Caco-2 (cell line): ENCODE data around the gene B3GALT4. TPM values are rescaled to one million over a fixed set of nuclear protein-coding genes. Genes with fewer than 3 reads are reported as not detected.
A peak's percentile ranks its signal among the peaks of the same experiment; 100 is the strongest.

Experiments
- BruUV-seq: library from RNA; stranded (reverse); fragments of 400-500 nt; replicated peaks from 2 replicates; lab custom pipeline; 2021; lab: Mats Ljungman, UMichigan
- CTCF ChIA-PET: fragments of 300-600 bp; sonication (Branson Sonifier 250); formaldehyde crosslinking; loops from one replicate; lab custom pipeline; 2022; ENCODE audit warnings: antibody characterized with exemption; lab: Charles Lee
- POLR2A ChIA-PET: fragments of 300-600 bp; sonication (Branson Sonifier 250); formaldehyde crosslinking; loops from one replicate; lab custom pipeline; 2022; ENCODE audit warnings: antibody characterized with exemption; lab: Charles Lee
- DNase-seq, 2 experiments: peaks; one replicate each; pipeline versions ENCODE4 v3.0.0 to v3.0.0-alpha.2; 2020 to 2022
- H3K27me3 ChIP-seq: replicated peaks from 2 replicates; pipeline ENCODE4 v1.6.0; 2011; ENCODE audit warnings: low read length; ENCODE audit not compliant: control insufficient read depth, insufficient read depth
- H3K36me3 ChIP-seq: 2 replicates; pipeline ENCODE4 v1.5.1; 2011; ENCODE audit warnings: low read length; ENCODE audit not compliant: control insufficient read depth, insufficient read depth
- H3K4me1 ChIP-seq: fragments of 250-450 bp; sonication (Bioruptor Pico); 2 replicates; pipeline ENCODE4 v1.5.1; 2020; ENCODE audit warnings: mild to moderate bottlenecking
- H3K4me3 ChIP-seq: 2 replicates; pipeline ENCODE4 v1.5.1; 2011; ENCODE audit warnings: low read depth, mild to moderate bottlenecking, control low read depth, low read length
- H3K9me3 ChIP-seq: fragments of 250-450 bp; sonication (Bioruptor Pico); 2 replicates; pipeline ENCODE4 v1.5.1; 2020; ENCODE audit warnings: mild to moderate bottlenecking, moderate library complexity
- H3K27ac Mint-ChIP-seq: one replicate; pipeline ENCODE4 v1.8.0; 2022; ENCODE audit warnings: mixed read lengths; ENCODE audit not compliant: unreplicated experiment
- H3K27me3 Mint-ChIP-seq: one replicate; pipeline ENCODE4 v1.8.0; 2022; ENCODE audit warnings: mixed read lengths; ENCODE audit not compliant: insufficient read depth, unreplicated experiment
- H3K36me3 Mint-ChIP-seq: one replicate; pipeline ENCODE4 v1.8.0; 2022; ENCODE audit warnings: mild to moderate bottlenecking, mixed read lengths; ENCODE audit not compliant: insufficient read depth, unreplicated experiment
- H3K4me1 Mint-ChIP-seq: one replicate; pipeline ENCODE4 v1.8.0; 2022; ENCODE audit warnings: low read depth, mixed read lengths; ENCODE audit not compliant: unreplicated experiment
- H3K4me3 Mint-ChIP-seq: one replicate; pipeline ENCODE4 v1.8.0; 2022; ENCODE audit warnings: mild to moderate bottlenecking, moderate library complexity, mixed read lengths; ENCODE audit not compliant: unreplicated experiment
- H3K9me3 Mint-ChIP-seq: one replicate; pipeline ENCODE4 v1.8.0; 2022; ENCODE audit warnings: mixed read lengths; ENCODE audit not compliant: unreplicated experiment
- CTCF ChIP-seq, 2 experiments: fragments of 200-600 bp in 1 of 2; IDR thresholded peaks; 1 replicate in 1 of 2; 2 replicates in 1 of 2; pipeline versions ENCODE4 v1.5.1 to v1.8.0; 2011 to 2022; ENCODE audit warnings: antibody characterized with exemption in 1 of 2, control low read depth in 1 of 2, inconsistent platforms in 1 of 2, low read depth in 1 of 2, low read length in 1 of 2, mild to moderate bottlenecking in 1 of 2, moderate library complexity in 1 of 2; ENCODE audit not compliant: insufficient read depth in 1 of 2, severe bottlenecking in 1 of 2, unreplicated experiment in 1 of 2
- intact Hi-C: fragments of 100-400 bp; cut with micrococcal nuclease; formaldehyde crosslinking; loops from one replicate; pipeline ENCODE4 v1.10.0; 2022; ENCODE audit not compliant: unreplicated experiment
- total RNA-seq: library from RNA; stranded (reverse); gene quantifications from 2 replicates; pipeline ENCODE4 v1.2.3, GENCODE V29; 2022

The B3GALT4 gene
- total RNA-seq, 1 experiment from 2014 or later, result 0.34 TPM

- Histone ChIP-seq H3K9me3 (no peaks in the 10 kb centered on the region), H3K4me3 (peak overlapping the region; percentile 90), H3K4me1 (peaks cover 13% of the 10 kb centered on the region), H3K36me3 (no peaks in the 10 kb centered on the region; the same call in none of the 2 replicates), H3K27me3 (no peaks in the 10 kb centered on the region)
- H3K9me3 Mint-ChIP-seq, result no peaks in the 10 kb centered on the region
- POLR2A ChIA-PET, result interaction anchor here (0.5 to 1.7 kb wide), 10 partner anchors 8 to 125 kb away, joined by 3 to 19 read pairs (median 4); partner anchors contain the start of genes PFDN6, RPS18, VPS52 and WDR46
- no peaks in the 10 kb centered on the region for H3K27me3 Mint-ChIP-seq
- H3K36me3 Mint-ChIP-seq, result peaks cover 53% of the 10 kb centered on the region
- TF ChIP-seq CTCF (IDR thresholded peaks at IDR 0.05; ENCODE audit: insufficient read depth in 1 of 2, low read depth in 1 of 2, low read length in 1 of 2, severe bottlenecking in 1 of 2, unreplicated experiment in 1 of 2), result no peak
- intact Hi-C loops, result loop anchor here (1.0 to 5.0 kb wide), 2 partner anchors 9 to 129 kb away; partner anchors contain the start of genes PFDN6 and WDR46
- peak overlapping the region; percentile 98 for H3K27ac Mint-ChIP-seq
- DNase-seq, result peak; percentile 87 to 88
- CTCF ChIA-PET, result interaction anchor here (0.5 to 1.4 kb wide), 4 partner anchors 19 to 128 kb away, joined by 3 to 7 read pairs (median 4); partner anchors contain the start of genes RPS18 and VPS52
- no TSS peak for BruUV-seq
- H3K4me3 Mint-ChIP-seq, result peak overlapping the region; percentile 95
- H3K4me1 Mint-ChIP-seq, result peaks cover 13% of the 10 kb centered on the region
These were observed 21.2 kb downstream of the B3GALT4 start for GRCh38 chr6:33297956-33298772.

GRCh38 chr6:33298773-33299236, 21.9 kb downstream of the B3GALT4 start, which contains the start of gene RGL2:
RGL2 (minus strand) TSS chr6:33298942; CDS start chr6:33298610, 332 bp downstream.
- no TSS peak for BruUV-seq
- peak; percentile 43 to 47 for DNase-seq
- H3K4me3 ChIP-seq, result peak within 1 kb of the TSS; percentile 90
- intact Hi-C loops, result loop anchor here (1.0 to 5.0 kb wide), 3 partner anchors 13 to 128 kb away; no protein-coding TSS in a partner anchor
- Mint-ChIP-seq H3K27me3 (no peaks in the 10 kb centered on the region), H3K9me3 (no peaks in the 10 kb centered on the region), H3K36me3 (peaks cover 51% of the 10 kb centered on the region), H3K4me1 (peaks cover 13% of the 10 kb centered on the region), H3K27ac (peak within 1 kb of the TSS; percentile 98), H3K4me3 (peak within 1 kb of the TSS; percentile 95)
- peaks cover 13% of the 10 kb centered on the region for H3K4me1 ChIP-seq
- no peaks in the 10 kb centered on the region for H3K27me3 ChIP-seq
- no peaks in the 10 kb centered on the region for H3K9me3 ChIP-seq
- TF ChIP-seq CTCF (IDR thresholded peaks at IDR 0.05; ENCODE audit: insufficient read depth in 1 of 2, low read depth in 1 of 2, low read length in 1 of 2, severe bottlenecking in 1 of 2, unreplicated experiment in 1 of 2), result no peak
- CTCF ChIA-PET, result interaction anchor here (1.0 to 1.4 kb wide), 9 partner anchors 8 to 127 kb away, joined by 3 to 20 read pairs (median 8); partner anchors contain the start of genes PFDN6, RPS18, TAPBP and VPS52
- POLR2A ChIA-PET, result interaction anchor here (0.7 to 1.7 kb wide), 5 partner anchors 9 to 327 kb away, joined by 4 to 19 read pairs (median 8); partner anchors contain the start of genes PFDN6, RPS18, VPS52 and WDR46
- H3K36me3 ChIP-seq, result no peaks in the 10 kb centered on the region; the same call in none of the 2 replicates
